Measurements from ENCODE around the gene RELA. TPM values are rescaled to one million over a fixed set of nuclear protein-coding genes. Genes with fewer than 3 reads are reported as not detected.
"Not testable (repeated sequence)": the region's sequence is repeated elsewhere in the genome, so short reads cannot be mapped to it uniquely, and the experiment has no call there.

The RELA gene
- total RNA-seq, 6 donors from 2014 or later: 42.9 to 86.8 (median 58.7) TPM

- TF ChIP-seq CTCF (IDR thresholded peaks at IDR 0.05) (no peak), POLR2A (IDR thresholded peaks at IDR 0.05) (no peak), POLR2AphosphoS5 (IDR thresholded peaks at IDR 0.05) (no peak), EP300 (IDR thresholded peaks at IDR 0.05) (no peak)
- Histone ChIP-seq H3K36me3 (peaks cover 32 to 49% (median 38%) of the 10 kb centered on the region in 4 donors), H3K27me3 (no peaks in the 10 kb centered on the region), H3K27ac (peak overlapping the region; percentile 98 to 99 (median 99)), H3K4me1 (peaks cover 23 to 43% (median 34%) of the 10 kb centered on the region in 4 donors), H3K9me3 (no peaks in the 10 kb centered on the region), H3K4me3 (peak overlapping the region; percentile 81 to 86 (median 82))
- DNase-seq: peak in 1 of 2 donors; percentile 84
- 65 to 70% methylated on average over 10 to 23 of the region's 25 CpGs for WGBS, 2 donors
- no peak for ATAC-seq (ENCODE audit: low FRiP score in 2 of 2)
These were observed 993 bp downstream of the RELA start for GRCh38 chr11:65661599-65662246.

- Histone ChIP-seq H3K4me1 (peaks cover 23 to 43% (median 34%) of the 10 kb centered on the region in 4 donors), H3K36me3 (peaks cover 32 to 57% (median 46%) of the 10 kb centered on the region in 4 donors), H3K4me3 (peak overlapping the region in 1 of 4 donors; percentile 83), H3K27ac (peak overlapping the region in 3 of 4 donors; percentile 99)
- not testable (repeated sequence) for H3K9me3 ChIP-seq; DNase-seq; H3K27me3 ChIP-seq; ATAC-seq (ENCODE audit: low FRiP score in 2 of 2)
- WGBS, 2 donors: 90 to 96% methylated on average over 9 of the region's 9 CpGs
These were observed 1.8 kb downstream of the RELA start for GRCh38 chr11:65660908-65661307.

GRCh38 chr11:65660038-65660437 lies 2.7 kb downstream of the RELA start:
- Histone ChIP-seq H3K36me3 (peaks cover 32 to 66% (median 55%) of the 10 kb centered on the region in 4 donors), H3K27ac (peak overlapping the region in 2 of 4 donors; percentile 31 to 99), H3K4me1 (peaks cover 23 to 43% (median 34%) of the 10 kb centered on the region in 4 donors), H3K27me3 (no peaks in the 10 kb centered on the region), H3K4me3 (no peak overlapping the region), H3K9me3 (no peaks in the 10 kb centered on the region)
- 94 to 95% methylated on average over 9 of the region's 9 CpGs for WGBS, 2 donors
- no peak for TF ChIP-seq CTCF (IDR thresholded peaks at IDR 0.05)
- no peak for TF ChIP-seq POLR2AphosphoS5 (IDR thresholded peaks at IDR 0.05)
- no peak for TF ChIP-seq POLR2A (IDR thresholded peaks at IDR 0.05)
- TF ChIP-seq EP300 (IDR thresholded peaks at IDR 0.05): no peak
- ATAC-seq (ENCODE audit: low FRiP score in 2 of 2) (no peak), DNase-seq (peak in 1 of 2 donors; percentile 23)

GRCh38 chr11:65658174-65659021 lies 4.3 kb downstream of the RELA start:
- WGBS, 2 donors: 93 to 94% methylated on average over 10 to 21 of the region's 21 CpGs
- Histone ChIP-seq H3K27me3 (no peaks in the 10 kb centered on the region), H3K27ac (no peak overlapping the region), H3K4me1 (peaks cover 29 to 46% (median 39%) of the 10 kb centered on the region in 4 donors), H3K4me3 (no peak overlapping the region), H3K9me3 (no peaks in the 10 kb centered on the region), H3K36me3 (peaks cover 32 to 81% (median 67%) of the 10 kb centered on the region in 4 donors)
- no peak for TF ChIP-seq POLR2AphosphoS5 (IDR thresholded peaks at IDR 0.05)
- ATAC-seq (ENCODE audit: low FRiP score in 2 of 2) (no peak), DNase-seq (peak in 1 of 2 donors; percentile 69)

- DNase-seq (no peak), ATAC-seq (ENCODE audit: low FRiP score in 2 of 2) (no peak)
- Histone ChIP-seq H3K9me3 (no peaks in the 10 kb centered on the region), H3K4me1 (peaks cover 34 to 52% (median 46%) of the 10 kb centered on the region in 4 donors), H3K27ac (no peak overlapping the region), H3K4me3 (no peak overlapping the region), H3K27me3 (no peaks in the 10 kb centered on the region), H3K36me3 (peaks cover 32 to 81% (median 67%) of the 10 kb centered on the region in 4 donors)
- no peak for TF ChIP-seq EP300 (IDR thresholded peaks at IDR 0.05)
- WGBS, 2 donors: 89 to 90% methylated on average over 7 of the region's 7 CpGs
These were observed 5.3 kb downstream of the RELA start for GRCh38 chr11:65657426-65657825.

Data from upper lobe of left lung (tissue), 6 donors.